ENCODE data around the gene LAMC2. TPM values are rescaled to one million over a fixed set of nuclear protein-coding genes. Genes with fewer than 3 reads are reported as not detected.
A peak's percentile ranks its signal among the peaks of the same experiment; 100 is the strongest.

Gene LAMC2
- total RNA-seq, 1 experiment from 2014 or later: 884 TPM

DNA sequence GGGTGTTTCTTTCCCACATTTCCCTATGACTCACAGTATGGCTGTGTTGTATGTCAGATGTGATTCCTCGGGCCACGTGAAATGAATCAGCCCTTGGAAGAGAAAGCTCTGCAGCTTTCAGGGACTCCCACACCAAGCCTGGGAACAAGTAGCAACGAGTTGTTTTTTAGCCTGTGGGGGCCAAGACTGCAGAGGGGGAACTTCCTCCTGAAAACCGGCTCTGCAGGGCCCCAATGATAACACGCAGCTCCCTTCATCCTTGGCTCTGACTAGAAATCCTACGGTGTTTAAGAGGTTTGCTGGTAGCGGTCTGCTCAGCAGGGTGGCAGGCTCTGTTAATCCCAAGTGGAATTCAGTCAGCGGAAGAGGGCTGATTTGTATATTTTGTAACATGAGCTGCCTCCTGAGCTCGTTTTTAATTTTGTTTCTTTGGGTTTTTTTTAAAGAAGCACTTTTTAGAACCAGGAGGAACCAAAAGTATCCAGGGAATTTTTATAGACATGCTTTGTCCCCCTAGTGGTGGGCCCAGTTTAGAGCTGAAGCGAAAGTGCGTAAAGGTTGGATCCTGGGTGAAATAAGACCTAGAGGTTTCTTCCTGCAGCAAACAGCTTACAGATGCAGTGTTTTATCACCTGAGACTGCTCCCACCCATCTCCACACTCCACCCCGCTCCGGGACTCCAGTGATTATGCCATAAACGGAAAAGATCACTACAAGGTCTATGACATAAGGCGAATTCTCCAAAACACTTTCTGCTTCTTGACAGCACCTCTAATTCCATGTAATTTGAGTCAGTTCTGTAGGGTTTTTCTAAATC lies 48.8 kb downstream of the LAMC2 start:
- Mint-ChIP-seq H3K4me1 (ENCODE audit: insufficient read depth, unreplicated experiment) (peaks cover 49% of the 10 kb centered on the region), H3K27ac (ENCODE audit: low read depth, unreplicated experiment) (peak overlapping the region; percentile 86), H3K36me3 (ENCODE audit: insufficient read depth, unreplicated experiment) (peaks cover 96% of the 10 kb centered on the region), H3K9me3 (ENCODE audit: unreplicated experiment) (no peaks in the 10 kb centered on the region), H3K4me3 (ENCODE audit: unreplicated experiment) (peak overlapping the region; percentile 71), H3K27me3 (ENCODE audit: insufficient read depth, unreplicated experiment) (no peaks in the 10 kb centered on the region)
- intact Hi-C loops (cut with micrococcal nuclease): loop anchor here (1.0 to 2.0 kb wide), 10 partner anchors 33 to 388 kb away; partner anchors contain the start of gene LAMC2
- TF ChIP-seq, protein P1, sequence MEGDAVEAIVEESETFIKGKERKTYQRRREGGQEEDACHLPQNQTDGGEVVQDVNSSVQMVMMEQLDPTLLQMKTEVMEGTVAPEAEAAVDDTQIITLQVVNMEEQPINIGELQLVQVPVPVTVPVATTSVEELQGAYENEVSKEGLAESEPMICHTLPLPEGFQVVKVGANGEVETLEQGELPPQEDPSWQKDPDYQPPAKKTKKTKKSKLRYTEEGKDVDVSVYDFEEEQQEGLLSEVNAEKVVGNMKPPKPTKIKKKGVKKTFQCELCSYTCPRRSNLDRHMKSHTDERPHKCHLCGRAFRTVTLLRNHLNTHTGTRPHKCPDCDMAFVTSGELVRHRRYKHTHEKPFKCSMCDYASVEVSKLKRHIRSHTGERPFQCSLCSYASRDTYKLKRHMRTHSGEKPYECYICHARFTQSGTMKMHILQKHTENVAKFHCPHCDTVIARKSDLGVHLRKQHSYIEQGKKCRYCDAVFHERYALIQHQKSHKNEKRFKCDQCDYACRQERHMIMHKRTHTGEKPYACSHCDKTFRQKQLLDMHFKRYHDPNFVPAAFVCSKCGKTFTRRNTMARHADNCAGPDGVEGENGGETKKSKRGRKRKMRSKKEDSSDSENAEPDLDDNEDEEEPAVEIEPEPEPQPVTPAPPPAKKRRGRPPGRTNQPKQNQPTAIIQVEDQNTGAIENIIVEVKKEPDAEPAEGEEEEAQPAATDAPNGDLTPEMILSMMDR (IDR thresholded peaks at IDR 0.05; ENCODE audit: unreplicated experiment): peak; percentile 83
- CTCF ChIA-PET: interaction anchor here (0.5 to 2.0 kb wide), 55 partner anchors 9 to 1188 kb away, joined by 3 to 23 read pairs (median 4); partner anchors contain the start of gene LAMC2
- DNase-seq (ENCODE audit: unreplicated experiment): peak; percentile 100
- BruUV-seq (replicated peaks): no TSS peak
- POLR2A ChIA-PET: interaction anchor here (0.6 to 2.1 kb wide), 29 partner anchors 8 to 272 kb away, joined by 3 to 47 read pairs (median 5); partner anchors contain the start of gene LAMC2

DNA sequence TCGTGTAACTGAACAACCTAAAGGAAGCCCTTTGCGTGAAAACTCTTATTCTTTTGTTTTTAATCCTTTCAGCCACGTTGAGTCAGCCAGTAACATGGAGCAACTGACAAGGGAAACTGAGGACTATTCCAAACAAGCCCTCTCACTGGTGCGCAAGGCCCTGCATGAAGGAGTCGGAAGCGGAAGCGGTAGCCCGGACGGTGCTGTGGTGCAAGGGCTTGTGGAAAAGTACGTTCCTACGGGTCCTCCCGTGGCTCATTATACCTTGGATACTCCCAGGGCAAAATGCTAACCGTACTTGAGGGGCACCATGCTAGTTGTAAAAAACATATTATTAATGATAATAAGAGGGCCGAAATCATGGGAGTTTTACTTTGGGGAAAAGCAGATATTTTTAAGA lies 49.4 kb downstream of the LAMC2 start:
- no peak for DNase-seq (ENCODE audit: unreplicated experiment)
- CTCF ChIA-PET: interaction anchor here (0.6 to 2.0 kb wide), 41 partner anchors 9 to 515 kb away, joined by 3 to 23 read pairs (median 4); no protein-coding TSS in a partner anchor
- TF ChIP-seq, protein P1 (IDR thresholded peaks at IDR 0.05; ENCODE audit: unreplicated experiment): no peak
- Mint-ChIP-seq H3K4me1 (ENCODE audit: insufficient read depth, unreplicated experiment) (peaks cover 43% of the 10 kb centered on the region), H3K9me3 (ENCODE audit: unreplicated experiment) (no peaks in the 10 kb centered on the region), H3K36me3 (ENCODE audit: insufficient read depth, unreplicated experiment) (peaks cover 96% of the 10 kb centered on the region), H3K27me3 (ENCODE audit: insufficient read depth, unreplicated experiment) (no peaks in the 10 kb centered on the region), H3K27ac (ENCODE audit: low read depth, unreplicated experiment) (peak overlapping the region; percentile 86), H3K4me3 (ENCODE audit: unreplicated experiment) (peak overlapping the region; percentile 71)
- POLR2A ChIA-PET: interaction anchor here (0.9 to 2.1 kb wide), 19 partner anchors 7 to 273 kb away, joined by 3 to 47 read pairs (median 7); partner anchors contain the start of gene LAMC2
- BruUV-seq (replicated peaks): no TSS peak
- intact Hi-C loops (cut with micrococcal nuclease): loop anchor here (2.0 kb wide), 2 partner anchors 49 to 97 kb away; partner anchors contain the start of gene LAMC2

DNA sequence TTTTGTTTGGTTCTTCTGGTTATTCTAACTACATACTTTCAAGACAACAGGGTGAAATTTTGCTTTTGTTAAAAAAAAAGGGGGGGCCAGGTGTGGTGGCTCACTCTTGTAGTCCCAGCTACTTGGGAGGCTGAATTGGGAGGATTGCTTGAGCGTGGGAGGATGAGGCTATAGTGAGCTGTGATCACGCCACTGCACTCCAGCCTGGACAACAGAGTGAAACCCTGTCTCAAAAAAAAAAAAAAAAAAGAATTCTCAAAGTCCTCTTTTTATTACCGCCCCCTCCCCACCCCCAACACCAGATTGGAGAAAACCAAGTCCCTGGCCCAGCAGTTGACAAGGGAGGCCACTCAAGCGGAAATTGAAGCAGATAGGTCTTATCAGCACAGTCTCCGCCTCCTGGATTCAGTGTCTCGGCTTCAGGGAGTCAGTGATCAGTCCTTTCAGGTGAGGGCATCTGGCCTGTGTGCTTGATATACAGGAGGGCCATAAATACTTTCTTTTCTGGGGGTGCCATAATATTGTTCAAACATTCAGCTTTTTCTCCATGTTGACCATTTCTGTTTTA lies 50.2 kb downstream of the LAMC2 start:
- no peaks in the 10 kb centered on the region for H3K27me3 Mint-ChIP-seq (ENCODE audit: insufficient read depth, unreplicated experiment)
- H3K9me3 Mint-ChIP-seq (ENCODE audit: unreplicated experiment): no peaks in the 10 kb centered on the region
- H3K4me3 Mint-ChIP-seq (ENCODE audit: unreplicated experiment): no peak overlapping the region
- POLR2A ChIA-PET: no interaction called here
- BruUV-seq (replicated peaks): no TSS peak
- peak overlapping the region; percentile 86 for H3K27ac Mint-ChIP-seq (ENCODE audit: low read depth, unreplicated experiment)
- H3K4me1 Mint-ChIP-seq (ENCODE audit: insufficient read depth, unreplicated experiment): peaks cover 37% of the 10 kb centered on the region
- DNase-seq (ENCODE audit: unreplicated experiment): no peak
- TF ChIP-seq, protein P1 (IDR thresholded peaks at IDR 0.05; ENCODE audit: unreplicated experiment): no peak
- CTCF ChIA-PET: interaction anchor here (0.6 to 1.0 kb wide), 3 partner anchors 10 to 33 kb away, joined by 3 to 6 read pairs (median 6); no protein-coding TSS in a partner anchor
- intact Hi-C loops (cut with micrococcal nuclease): no loop called here
- H3K36me3 Mint-ChIP-seq (ENCODE audit: insufficient read depth, unreplicated experiment): peaks cover 99% of the 10 kb centered on the region

DNA sequence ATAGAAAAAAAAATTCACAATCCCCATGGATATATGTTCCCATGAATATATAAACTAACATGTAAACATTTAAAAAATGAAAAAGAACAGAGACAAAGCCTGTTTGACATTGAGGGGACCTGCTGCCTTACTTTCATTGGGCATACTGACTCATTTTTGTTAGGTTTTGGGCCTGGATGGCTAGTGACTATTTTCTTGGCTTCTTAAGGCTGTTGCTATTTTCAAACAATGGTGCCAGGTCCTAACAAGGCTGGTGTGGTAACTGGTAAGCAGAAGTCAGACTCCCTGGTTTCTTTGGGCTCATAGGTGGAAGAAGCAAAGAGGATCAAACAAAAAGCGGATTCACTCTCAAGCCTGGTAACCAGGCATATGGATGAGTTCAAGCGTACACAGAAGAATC lies 51.0 kb downstream of the LAMC2 start:
- intact Hi-C loops (cut with micrococcal nuclease): no loop called here
- Mint-ChIP-seq H3K27me3 (ENCODE audit: insufficient read depth, unreplicated experiment) (no peaks in the 10 kb centered on the region), H3K36me3 (ENCODE audit: insufficient read depth, unreplicated experiment) (peaks cover 99% of the 10 kb centered on the region), H3K4me3 (ENCODE audit: unreplicated experiment) (no peak overlapping the region), H3K27ac (ENCODE audit: low read depth, unreplicated experiment) (peak overlapping the region; percentile 86), H3K9me3 (ENCODE audit: unreplicated experiment) (no peaks in the 10 kb centered on the region), H3K4me1 (ENCODE audit: insufficient read depth, unreplicated experiment) (peaks cover 37% of the 10 kb centered on the region)
- DNase-seq (ENCODE audit: unreplicated experiment): no peak
- CTCF ChIA-PET: interaction anchor here (0.6 to 1.2 kb wide), 5 partner anchors 11 to 258 kb away, joined by 3 to 7 read pairs (median 4); partner anchors contain the start of gene LAMC2
- TF ChIP-seq, protein P1 (IDR thresholded peaks at IDR 0.05; ENCODE audit: unreplicated experiment): no peak
- no TSS peak for BruUV-seq (replicated peaks)
- POLR2A ChIA-PET: interaction anchor here (1.2 to 2.3 kb wide), 3 partner anchors 42 to 270 kb away, joined by 3 to 13 read pairs (median 3); no protein-coding TSS in a partner anchor

Measured in MCF 10A (cell line).